Stimulated activated CD8-positive, alpha-beta memory T cell treated with anti-CD3 and anti-CD28 coated beads, Interleukin-2, amount 100 ng/mL, for 1 hour (primary cell): ENCODE measurements around the gene OR8S1.

ENCODE experiments used
- DNase-seq, 2 donors: peaks; one replicate each; pipeline ENCODE4 v3.0.0-alpha.2; 2020; ENCODE audit warnings: low read depth in 2 of 2

OR8S1 gene

DNA sequence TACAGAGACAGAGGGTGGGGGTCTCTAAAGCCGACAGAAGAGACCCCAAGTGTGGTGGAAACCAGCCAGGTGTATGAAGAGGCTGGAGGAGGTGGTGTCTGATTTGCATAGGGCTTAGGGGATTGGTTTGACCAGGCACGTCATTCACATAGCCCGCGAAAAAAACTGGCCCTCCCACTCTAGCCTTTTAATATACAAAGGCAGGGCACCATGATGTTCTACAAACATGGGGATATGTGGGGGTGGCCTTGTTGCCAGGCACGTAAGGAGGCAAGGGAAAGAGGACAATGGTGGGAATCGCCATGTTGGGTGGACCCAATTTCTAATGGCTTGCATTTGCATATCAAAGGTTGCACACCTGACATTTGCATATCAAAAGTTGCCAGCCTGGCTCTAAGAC is 31.2 kb downstream of the OR8S1 start:
- DNase-seq = no peak

DNA sequence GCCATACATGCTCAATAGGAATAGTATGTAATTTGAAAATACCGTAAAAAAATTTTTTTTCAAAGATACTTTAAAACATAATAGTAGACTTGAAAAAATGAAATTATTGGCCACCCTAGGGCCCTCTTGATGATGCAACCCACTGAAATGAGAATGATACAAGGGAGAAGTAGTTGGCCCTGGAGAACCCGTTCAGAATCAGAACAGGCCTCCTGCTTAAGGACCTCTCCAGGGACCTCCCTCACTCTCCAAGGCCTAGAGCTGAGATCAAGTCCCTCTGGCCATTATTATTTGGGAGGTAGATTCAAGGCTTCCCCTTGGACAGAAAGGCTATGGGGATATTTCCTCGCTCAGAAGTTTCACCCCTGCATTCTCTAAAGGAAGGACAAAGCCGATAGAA is 32.5 kb downstream of the OR8S1 start:
- no peak for DNase-seq

DNA sequence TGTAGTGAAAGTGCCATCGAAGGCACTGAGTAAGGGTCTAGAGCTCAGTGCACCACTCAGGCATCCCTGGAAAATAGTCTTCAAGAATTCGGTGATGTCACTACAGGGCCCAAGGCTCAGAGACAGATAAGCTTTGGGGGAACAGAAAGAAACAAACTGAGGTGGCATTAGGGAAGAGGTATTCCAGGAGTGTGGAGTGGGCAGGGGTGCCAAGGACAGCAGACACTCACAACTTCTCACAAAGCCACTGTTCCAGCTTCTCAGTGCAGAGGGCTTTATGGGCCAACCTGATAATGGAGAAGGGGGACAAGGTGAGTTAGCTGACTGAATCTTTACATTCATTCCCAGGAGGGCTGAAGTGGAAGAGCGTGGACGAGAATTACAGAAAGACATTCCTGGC is 42.3 kb downstream of the OR8S1 start:
- no peak for DNase-seq

DNA sequence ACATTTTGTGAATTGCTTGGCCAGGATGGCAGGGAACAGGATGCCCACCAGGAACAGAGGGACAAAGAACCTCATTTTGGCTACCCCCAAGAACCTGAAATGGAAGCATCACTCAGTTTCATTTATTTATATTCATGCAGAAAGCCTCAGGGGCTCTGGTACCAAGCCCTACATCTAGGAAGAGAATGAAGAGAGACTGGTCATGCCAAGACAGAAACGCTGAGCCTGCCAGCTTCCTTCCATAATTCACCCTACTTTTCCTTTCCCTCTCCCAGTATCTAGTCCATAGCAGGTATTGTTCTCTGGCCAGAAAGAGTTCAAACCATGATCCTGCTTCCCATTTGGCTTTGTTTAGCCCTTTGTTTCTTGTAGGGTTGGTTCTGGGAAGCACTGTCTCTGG is 44.5 kb downstream of the OR8S1 start, which contains the start of gene LALBA:
Gene LALBA, minus strand, starts transcription at position 101 of the 400 bp plus-strand sequence. Its CDS starts 26 bp downstream, at position 75.
- no peak for DNase-seq

DNA sequence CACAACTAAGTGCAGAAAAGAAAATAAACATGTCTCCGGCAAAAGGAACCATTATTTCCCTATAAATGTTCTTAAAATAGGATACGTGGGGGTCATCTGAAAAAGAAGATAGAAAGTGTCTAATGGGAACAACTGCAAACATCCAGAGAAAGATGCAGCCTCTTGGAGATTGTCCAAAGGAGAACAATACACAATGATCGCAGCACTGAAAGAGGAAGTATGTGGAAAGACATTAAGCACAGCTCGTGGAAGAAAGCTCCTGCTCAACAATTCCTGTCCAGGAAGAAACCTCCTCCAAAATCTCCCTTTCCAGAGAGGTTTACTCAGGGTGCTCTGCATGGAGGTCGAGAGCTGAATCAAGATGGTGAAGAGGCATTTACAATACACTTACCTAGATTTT is 46.9 kb downstream of the OR8S1 start:
- DNase-seq = no peak
